Esophagus squamous epithelium (tissue), 4 donors: ENCODE data around the gene WDR43.

Source experiments
- POLR2A ChIP-seq, 4 donors: fragments of 450-650 bp; IDR thresholded peaks; one replicate each; pipeline ENCODE4 v1.6.1; 2017; ENCODE audit warnings: antibody characterized with exemption in 4 of 4, mild to moderate bottlenecking in 4 of 4, moderate library complexity in 3 of 4
- TF ChIP-seq, protein P1 (sequence below), 6 experiments: fragments of 450-650 bp in 4 of 6; fragments of 200-600 bp in 2 of 6; sonication (generic) in 2 of 6; IDR thresholded peaks; one replicate each; pipeline ENCODE4 v1.5.1; 2016 to 2019; ENCODE audit warnings: antibody characterized with exemption in 6 of 6, mild to moderate bottlenecking in 4 of 6, moderate library complexity in 4 of 6

DNA sequence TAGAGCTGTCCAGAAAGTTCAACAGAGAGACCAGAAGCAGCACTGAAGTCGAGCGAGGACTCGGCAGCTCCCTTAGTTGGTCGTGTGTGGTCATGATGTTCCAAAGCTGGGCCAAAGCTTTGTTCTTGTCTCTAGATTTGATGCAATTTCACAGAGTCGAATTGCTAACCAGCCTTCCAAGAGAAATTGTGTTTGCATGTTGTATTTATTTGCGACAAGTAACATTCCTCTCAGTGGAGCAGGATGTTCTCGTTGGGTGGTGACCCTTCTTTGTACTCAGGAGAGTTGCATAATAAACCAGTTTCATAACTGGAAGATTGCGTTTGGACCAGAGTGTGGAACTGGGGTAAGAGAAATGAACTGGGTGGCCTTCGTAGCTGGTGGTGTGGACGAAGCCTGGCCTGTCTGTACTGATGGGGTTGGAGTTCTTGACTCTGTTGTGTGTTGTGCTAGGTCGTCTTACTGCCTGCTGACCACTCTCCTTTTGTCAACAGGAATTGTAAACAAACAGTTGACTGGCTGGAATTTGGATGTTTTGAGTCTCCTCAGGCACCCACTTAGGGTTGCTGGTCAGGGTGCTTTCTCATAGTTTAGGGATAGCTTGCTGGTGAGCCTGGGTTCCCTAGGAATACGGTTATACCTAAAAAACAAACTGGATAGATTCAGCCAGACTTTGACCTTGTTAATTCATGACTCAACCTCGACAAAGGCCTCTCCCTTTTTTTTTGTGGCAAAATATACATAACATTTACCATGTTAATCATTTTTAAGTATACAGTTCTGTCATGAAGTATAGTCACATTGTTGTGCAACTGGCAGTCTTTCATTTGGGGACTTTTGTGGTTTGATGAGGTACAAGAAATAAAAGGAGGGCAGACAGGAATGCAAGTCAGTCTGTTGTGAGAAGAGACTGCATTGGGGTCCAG lies 57.7 kb downstream of the WDR43 start:
- TF ChIP-seq, protein P1, sequence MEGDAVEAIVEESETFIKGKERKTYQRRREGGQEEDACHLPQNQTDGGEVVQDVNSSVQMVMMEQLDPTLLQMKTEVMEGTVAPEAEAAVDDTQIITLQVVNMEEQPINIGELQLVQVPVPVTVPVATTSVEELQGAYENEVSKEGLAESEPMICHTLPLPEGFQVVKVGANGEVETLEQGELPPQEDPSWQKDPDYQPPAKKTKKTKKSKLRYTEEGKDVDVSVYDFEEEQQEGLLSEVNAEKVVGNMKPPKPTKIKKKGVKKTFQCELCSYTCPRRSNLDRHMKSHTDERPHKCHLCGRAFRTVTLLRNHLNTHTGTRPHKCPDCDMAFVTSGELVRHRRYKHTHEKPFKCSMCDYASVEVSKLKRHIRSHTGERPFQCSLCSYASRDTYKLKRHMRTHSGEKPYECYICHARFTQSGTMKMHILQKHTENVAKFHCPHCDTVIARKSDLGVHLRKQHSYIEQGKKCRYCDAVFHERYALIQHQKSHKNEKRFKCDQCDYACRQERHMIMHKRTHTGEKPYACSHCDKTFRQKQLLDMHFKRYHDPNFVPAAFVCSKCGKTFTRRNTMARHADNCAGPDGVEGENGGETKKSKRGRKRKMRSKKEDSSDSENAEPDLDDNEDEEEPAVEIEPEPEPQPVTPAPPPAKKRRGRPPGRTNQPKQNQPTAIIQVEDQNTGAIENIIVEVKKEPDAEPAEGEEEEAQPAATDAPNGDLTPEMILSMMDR (IDR thresholded peaks at IDR 0.05) = peak in 1 of 6 experiments; percentile 4
- TF ChIP-seq POLR2A (IDR thresholded peaks at IDR 0.05) = no peak
